NCI-H226 (cell line): ENCODE results near the gene ATP6V1D.
"Not testable (repeated sequence)": the region's sequence is repeated elsewhere in the genome, so short reads cannot be mapped to it uniquely, and the experiment has no call there.

Experiments
- DNase-seq: peaks from one replicate; pipeline ENCODE4 v3.0.0-alpha.2; 2015

ATP6V1D gene

GRCh38 chr14:67365476-67365875 is 5.9 kb upstream of the ATP6V1D start:
- DNase-seq = no peak

DNA sequence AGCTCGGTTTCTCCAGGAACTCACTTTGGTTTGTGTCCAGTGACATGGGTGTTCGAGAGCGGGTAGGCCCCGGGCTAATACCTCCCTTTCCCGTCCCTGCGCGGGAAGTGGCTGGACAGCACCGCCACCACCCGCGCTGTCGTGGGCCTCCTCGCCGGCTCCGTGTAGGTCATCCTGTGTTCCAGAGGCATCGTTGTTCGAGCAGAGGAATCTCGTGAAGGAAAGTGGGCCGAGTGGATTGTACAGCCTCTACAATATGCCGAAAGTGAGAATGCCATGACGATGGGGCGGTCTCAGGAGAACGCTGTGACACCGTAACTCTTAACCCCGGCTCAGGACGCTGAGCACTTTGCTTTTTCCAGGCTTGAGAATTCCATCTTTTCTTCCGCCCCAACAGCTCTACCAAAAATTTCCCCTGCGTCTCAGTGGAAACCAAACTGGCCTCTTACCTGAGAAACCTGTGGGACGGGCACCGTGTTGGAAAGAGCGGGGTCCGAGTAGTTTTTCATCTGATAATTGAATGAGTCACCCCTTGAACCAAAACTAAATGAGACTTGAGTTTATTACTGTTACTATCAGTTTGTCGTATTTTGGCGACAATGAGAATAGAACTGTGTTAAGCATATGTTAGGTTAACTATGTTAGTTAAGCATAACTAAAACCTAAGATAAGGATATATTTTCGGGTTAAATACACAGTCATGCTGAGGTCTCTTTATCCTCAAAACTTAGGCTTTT is 1.0 kb upstream of the ATP6V1D start:
- no peak for DNase-seq

- peak; percentile 57 for DNase-seq
These were observed 455 bp downstream of the ATP6V1D start for GRCh38 chr14:67358924-67359774.

DNA sequence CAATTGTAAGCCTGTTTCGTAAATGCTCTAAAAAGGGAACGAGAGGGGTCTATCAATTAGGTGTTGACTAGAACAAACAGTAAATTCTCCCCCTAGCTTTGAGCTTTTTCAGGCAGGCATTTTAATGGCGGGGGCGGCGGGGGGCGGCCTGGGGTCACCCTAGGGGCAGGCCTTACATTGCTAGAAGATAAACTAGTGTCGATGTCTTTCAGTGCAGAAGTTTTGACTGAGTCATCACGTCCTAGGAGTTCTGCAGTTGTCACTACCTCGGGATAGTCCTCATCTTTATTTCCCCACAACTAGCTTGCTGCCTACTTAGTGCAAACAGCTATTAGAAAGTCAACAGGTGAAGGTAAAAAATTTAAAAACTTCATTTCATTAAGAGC is 1.6 kb downstream of the ATP6V1D start:
- no peak for DNase-seq

DNA sequence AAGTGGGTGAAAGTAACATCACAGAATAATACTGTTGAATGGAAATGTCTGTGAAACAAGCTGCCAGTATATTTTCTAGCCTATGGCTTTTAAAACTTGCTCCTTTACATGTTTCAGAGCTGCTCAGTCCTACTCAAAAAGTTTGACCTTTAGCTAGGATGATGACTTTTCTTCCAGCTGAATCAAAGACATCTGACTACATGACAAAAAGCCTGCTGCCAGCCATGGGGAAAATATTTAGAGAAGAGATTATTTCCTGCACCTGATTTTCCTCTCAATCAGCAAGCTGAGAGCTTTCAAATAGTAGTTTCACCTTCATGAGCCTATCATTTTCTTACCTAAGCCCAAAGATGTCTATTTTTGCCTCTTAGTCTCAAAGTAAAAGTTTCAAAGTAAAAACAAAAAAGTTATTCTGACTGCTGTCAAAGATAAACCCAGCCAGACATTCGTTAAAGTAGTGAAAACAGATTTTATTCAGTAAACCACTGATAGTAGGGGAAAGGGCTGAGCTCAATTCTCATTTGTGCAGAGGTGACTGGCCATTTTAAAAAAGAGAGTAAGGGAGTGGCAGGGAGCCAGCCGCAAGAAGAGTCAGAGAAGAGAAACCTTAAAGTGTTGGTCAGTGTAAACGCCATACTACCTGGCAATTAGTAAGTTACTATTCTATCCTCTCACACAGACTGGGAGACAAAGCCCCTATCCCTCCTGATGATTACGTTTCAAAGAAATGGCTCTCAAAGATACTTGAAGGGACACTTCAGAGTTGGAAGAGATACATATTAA is 2.2 kb downstream of the ATP6V1D start:
- DNase-seq = no peak

GRCh38 chr14:67352055-67352454 is 7.5 kb downstream of the ATP6V1D start:
- no peak for DNase-seq

GRCh38 chr14:67345583-67345982 is 14.0 kb downstream of the ATP6V1D start:
- no peak for DNase-seq

DNA sequence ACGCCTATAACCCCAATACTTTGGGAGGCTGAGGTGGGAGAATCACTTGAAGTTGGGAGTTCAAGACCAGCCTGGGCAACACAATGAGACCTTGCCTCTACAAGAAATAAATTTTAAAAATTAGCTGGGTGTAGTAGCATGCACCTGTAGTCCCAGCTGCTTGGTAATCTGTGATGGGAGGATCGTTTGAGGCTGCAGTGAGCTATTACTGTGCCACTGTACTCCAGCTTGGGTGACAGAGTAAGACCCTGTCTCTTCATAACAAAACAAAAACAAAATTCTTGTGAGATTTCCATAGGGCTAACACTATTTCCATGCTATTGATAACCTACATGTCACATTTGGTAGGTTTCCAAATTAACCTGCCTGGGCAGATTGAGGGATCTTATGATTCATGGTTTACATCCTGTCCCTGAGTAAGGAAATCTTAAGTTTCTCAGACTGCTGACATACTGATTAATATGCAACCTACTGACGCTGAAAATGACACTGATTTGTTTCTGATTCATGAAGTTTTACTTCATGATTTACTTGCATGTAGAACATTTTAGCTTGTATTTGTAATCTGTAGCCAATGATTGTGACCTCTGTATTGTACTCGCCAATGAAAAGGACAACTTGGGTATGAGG is 15.9 kb downstream of the ATP6V1D start:
- no peak for DNase-seq

GRCh38 chr14:67341231-67341630 is 18.4 kb downstream of the ATP6V1D start:
- not testable (repeated sequence) for DNase-seq

GRCh38 chr14:67335781-67336180 is 23.8 kb downstream of the ATP6V1D start:
- no peak for DNase-seq

- DNase-seq = no peak
These were observed 27.1 kb downstream of the ATP6V1D start for GRCh38 chr14:67332468-67332867.

DNA sequence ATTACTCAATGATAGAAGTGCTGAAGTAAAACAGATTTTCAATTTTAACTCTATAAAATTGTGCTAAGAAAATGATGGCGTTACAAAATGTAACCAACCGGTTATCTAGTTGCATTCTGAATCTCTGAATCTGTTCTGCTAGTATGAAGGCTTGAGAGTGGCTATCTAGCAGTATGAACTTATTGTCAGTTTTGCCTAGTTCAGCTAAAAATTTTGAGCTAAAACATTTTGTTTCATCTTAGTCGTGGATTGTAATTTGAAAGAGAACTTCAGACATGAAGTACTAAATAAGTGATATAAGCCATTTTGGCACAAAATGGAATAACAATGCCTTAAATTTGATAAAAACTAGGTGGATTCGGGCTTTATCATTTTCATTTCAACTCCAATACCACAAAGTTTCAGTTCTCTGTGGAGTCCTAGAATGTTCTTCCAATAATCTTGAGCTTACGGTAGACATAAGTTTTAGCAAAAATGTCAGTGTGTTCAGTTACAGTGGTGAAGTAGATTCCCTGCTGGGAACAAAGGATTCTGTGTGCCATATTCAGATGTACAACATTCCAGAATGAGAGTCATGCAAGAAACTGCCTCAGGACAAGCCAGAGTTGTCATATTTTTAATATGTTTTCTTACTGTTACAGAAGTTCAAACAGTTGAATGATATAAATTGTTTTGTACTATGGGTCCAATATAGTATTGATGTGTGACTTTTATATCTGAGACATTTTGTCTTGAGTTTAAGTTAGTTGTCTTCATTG is 28.1 kb downstream of the ATP6V1D start:
- DNase-seq = no peak

- DNase-seq = not testable (repeated sequence)
These were observed 29.9 kb downstream of the ATP6V1D start for GRCh38 chr14:67329666-67330065.

GRCh38 chr14:67319142-67319541 is 40.5 kb downstream of the ATP6V1D start:
- peak; percentile 81 for DNase-seq

GRCh38 chr14:67317822-67318221 is 41.8 kb downstream of the ATP6V1D start:
- DNase-seq = no peak

- no peak for DNase-seq
These were observed 46.5 kb downstream of the ATP6V1D start for GRCh38 chr14:67313153-67313552.

DNA sequence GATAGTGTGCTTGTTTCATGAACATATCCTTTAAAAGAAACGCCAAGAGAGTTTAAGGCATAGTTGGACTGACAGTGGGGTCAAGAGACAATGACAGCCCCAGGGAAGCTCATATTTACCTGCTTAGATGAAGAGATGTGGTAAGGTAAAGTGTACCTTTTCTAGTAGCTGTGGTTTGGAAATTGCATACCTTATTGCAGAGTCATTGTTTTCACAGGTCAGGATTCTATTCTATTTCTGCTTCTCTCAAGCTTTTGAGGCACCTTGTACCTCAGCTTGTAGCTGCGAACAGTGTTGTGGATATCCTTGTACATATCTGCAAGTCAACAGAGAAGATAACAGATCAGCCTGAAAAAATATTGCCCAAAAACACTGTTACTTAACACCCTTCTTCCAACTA is 47.7 kb downstream of the ATP6V1D start:
- DNase-seq = no peak
